NT2/D1 (cell line): Measurements from ENCODE around the gene PHTF1.

Source experiments
- YY1 ChIP-seq: IDR thresholded peaks from 2 replicates; pipeline ENCODE4 v1.6.1; 2011; ENCODE audit not compliant: insufficient read length, insufficient read depth
- ZNF274 ChIP-seq: IDR thresholded peaks from 2 replicates; pipeline ENCODE4 v1.6.1; 2011; ENCODE audit warnings: mild to moderate bottlenecking, low read depth, low read length

DNA sequence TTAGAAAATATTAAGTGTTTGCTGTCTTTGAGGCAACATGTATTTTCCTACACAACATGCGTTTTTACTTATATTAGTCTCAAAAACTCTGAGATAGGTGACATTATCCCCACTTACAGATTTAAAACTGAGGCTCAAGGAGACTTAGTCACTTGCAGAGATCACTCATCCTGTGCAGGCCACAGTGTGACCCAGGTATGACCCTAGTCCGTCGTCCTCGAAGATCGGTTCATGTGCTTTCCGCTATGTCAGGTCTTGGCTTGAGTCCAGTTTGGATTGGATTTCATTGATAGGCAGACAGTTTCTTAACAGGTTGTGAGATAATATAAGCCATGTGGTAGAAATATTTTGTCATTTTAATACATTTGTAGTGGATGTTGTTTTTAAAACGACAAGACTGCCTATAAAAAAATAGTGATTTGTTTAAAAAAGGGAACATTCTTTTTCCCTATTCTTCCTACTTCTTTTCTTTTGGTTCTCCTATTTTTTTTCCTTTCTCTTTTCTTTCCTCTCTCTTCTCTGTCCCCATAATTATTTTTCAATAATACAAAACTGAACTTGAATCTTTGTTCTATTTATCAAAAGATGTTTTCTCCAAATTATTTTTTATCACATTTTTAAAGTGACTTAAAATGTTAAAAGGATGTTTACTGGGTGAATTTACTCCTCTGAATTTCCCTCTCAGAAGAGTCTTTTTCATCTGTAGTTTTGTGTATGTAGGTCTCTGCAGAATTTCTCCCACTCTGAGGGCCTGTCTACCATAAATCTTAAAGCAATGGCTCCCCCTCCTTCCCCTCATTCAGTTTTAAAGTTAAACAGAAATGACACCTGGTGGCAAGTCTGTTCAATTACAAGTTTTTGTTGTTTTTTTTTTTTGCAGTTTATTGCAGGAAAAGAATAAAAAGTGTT, 81.8 kb downstream of the PHTF1 start:
- TF ChIP-seq ZNF274 (no peak), YY1 (no peak)
